Activated CD4-positive, alpha-beta T cell treated with anti-CD3 and anti-CD28 coated beads, Interleukin-2, amount 50 U/mL, for 16 hours (primary cell): ENCODE measurements around the gene ABCD1.

Source experiments
- DNase-seq: peaks from one replicate; pipeline ENCODE4 v3.0.0-alpha.2; 2020

ABCD1 gene

DNA sequence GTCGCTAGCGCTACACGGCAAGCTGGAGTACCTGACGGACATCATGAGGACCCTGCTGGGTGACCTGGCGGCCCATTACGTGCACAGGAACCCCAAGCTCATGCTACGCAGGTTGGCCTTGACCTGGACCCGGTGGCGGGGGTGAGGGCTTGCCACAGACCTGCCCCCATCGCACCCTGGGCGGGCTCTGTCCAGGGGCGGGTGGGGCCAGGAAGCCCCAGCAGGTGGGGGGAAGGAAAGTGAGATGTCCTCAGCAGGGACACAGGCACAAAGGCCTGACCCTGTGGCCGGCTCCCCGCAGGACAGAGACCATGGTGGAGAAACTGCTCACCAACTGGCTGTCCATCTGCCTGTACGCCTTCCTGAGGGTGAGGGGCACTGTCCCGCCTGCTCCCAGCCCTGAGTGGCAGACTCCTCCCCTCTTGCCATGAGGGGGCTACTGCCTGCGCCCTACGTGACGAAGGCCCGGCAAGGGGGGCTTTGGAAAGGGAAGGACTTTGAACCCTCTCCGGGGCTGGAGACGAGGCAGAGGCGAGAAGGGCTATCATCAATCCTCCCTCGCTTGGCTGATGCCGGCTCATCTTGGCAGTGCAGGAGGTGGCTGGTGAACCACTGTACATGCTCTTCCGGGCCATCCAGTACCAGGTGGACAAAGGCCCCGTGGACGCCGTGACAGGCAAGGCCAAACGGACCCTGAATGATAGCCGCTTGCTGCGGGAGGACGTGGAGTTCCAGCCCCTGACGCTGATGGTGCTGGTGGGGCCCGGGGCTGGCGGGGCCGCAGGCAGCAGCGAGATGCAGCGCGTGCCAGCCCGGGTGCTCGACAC lies 50.9 kb downstream of the ABCD1 start:
- DNase-seq: no peak

- DNase-seq: no peak
These were observed 51.5 kb downstream of the ABCD1 start for GRCh38 chrX:153776120-153776599.

DNA sequence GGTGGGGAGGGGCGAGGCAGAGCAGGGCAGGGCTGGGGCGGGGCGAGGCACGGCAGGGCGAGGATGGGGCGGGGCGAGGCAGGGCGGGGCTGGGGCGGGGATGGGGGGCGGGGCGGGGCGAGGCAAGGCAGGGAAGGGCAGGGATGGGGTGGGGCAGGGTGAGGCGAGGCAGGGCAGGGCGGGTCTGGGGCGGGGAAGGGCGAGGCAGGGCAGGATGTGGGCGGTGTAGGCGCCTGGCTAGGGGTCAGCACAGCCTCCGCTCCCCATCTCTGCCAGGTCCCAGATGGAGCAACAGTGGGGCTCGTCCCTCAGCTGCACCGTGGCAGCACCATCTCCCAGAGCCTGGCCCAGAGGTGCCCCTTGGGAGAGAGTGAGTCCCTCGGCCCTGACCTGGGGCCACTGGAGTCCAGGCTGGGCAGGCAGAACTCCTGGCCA lies 52.0 kb downstream of the ABCD1 start:
- DNase-seq: no peak

DNA sequence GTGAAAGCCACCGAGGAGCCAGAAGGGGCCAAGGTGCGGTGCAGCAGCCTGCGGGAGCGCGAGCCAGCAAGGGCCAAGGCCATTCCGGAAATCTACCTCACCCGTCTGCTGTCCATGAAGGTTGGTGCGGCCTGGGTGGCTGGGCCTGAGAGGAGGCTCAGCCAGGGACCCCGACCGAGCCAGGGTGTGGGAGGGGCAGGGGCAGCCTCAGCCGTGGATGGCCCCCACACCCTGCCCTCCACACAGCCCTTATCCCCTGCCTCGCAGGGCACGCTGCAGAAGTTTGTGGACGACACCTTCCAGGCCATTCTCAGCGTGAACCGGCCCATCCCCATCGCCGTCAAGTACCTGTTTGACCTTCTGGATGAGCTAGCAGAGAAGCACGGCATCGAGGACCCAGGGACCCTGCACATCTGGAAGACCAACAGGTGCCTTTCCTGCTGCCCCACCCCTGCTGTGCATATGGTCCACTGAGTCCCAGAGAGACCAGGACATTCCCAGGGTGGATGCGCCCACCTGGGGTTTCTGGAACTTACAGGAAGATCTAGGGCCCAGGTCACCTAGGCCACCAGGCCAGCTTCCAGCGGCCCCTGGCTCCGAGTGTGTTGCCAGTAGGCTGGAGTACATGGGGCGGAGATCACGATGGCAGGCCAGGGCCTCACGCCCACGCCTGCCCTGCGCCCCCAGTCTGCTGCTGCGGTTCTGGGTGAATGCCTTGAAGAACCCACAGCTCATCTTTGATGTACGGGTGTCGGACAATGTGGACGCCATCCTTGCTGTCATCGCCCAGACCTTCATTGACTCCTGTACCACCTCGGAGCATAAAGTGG lies 52.8 kb downstream of the ABCD1 start:
- no peak for DNase-seq

- DNase-seq: no peak
These were observed 53.5 kb downstream of the ABCD1 start for GRCh38 chrX:153778181-153778580.

DNA sequence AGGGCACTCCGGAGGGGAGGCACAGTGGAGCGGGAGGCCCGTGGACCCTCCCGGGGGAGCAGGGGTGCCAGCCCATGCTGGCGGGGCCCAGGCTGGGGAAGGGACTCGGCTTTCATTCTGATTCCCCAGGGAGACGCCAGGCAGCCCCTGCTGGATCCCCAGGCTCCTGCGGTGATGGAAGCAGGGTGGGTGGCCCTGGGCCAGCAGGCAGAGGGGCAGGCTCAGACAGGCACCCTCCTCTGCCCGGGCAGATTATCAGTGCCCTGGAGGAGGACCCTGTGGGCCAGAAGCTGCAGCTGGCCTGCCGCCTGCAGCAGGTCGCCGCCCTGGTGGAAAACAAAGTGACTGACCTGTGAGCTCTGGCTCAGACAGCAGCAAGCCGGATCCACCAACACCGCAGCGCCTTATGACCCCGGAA lies 54.0 kb downstream of the ABCD1 start:
- DNase-seq: peak; percentile 24

GRCh38 chrX:153779891-153780677 lies 55.4 kb downstream of the ABCD1 start:
- no peak for DNase-seq

GRCh38 chrX:153780678-153781427 lies 56.2 kb downstream of the ABCD1 start, which contains the start of gene SRPK3:
Gene SRPK3, plus strand, starts transcription at chrX:153781041. Its CDS starts 46 bp downstream, at chrX:153781087.
- no peak for DNase-seq

DNA sequence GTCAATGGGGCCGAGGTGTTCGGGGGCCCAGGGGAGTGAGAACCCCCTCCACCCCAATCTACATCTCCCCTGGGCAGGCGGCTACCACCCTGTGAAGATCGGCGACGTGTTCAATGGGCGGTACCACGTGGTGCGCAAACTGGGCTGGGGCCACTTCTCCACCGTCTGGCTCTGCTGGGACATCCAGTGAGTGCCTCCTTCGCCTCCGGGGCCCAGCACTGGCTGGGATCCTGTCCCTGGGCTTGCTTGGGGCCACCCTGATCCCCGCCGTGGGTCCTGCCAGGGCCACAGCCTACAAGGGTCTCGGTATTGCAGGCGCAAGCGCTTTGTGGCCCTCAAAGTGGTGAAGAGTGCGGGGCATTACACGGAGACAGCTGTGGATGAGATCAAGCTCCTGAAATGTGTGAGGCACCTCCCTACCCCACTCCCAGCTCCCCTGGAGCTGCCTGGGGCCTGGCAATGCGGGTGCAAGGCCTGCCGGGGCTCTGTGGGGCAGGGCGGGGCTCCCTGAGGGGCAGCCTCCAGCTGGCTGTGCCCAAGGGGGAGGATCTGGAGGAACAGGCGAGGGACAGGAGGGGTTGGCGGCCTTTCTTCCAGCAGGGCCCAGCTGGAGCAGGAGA lies 56.9 kb downstream of the ABCD1 start:
- no peak for DNase-seq

GRCh38 chrX:153782313-153782712 lies 57.7 kb downstream of the ABCD1 start:
- DNase-seq: no peak

DNA sequence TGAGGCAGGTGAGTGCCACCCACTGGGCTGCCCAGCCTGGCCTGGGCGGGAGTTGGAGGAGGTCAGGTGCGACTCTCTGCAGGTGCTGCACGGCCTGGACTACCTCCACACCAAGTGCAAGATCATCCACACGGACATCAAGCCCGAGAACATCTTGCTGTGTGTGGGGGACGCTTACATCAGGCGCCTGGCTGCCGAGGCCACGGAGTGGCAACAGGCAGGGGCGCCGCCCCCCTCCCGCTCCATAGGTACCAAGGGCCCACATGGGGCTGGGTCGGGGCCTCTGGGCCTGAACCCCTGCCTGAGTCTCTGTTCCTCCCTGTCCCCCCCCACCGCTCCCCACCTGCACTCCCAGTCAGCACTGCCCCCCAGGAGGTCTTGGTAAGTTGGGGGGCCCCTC lies 58.2 kb downstream of the ABCD1 start:
- DNase-seq: no peak

DNA sequence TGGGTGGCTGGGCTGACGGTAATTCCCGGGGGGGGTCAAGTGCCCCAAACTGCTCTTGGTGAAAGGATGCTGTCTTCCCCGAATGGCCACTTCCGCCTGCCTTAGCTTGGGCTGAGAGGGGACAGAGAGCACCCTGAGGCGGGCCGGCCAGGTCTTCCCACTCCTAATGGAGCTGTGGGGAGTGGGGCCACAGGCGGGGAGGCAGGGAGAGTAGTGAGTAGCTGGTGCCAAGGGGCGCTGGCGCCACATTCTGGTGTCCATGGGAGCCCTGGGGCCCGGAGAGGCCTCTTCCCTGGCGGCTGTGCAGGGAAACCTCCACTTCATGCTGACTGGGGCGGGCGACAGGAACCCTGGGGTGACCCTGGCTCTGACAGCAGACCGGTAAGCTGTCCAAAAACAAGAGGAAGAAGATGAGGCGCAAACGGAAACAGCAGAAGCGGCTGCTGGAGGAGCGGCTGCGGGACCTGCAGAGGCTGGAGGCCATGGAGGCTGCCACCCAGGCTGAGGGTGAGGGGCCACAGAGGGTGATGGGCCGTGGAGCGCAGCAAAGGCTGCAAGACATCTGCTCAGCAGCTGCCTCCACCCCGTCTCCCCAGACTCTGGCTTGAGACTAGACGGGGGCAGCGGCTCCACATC lies 58.8 kb downstream of the ABCD1 start:
- no peak for DNase-seq

GRCh38 chrX:153784325-153784967 lies 59.8 kb downstream of the ABCD1 start:
- DNase-seq: no peak

- no peak for DNase-seq
These were observed 62.0 kb downstream of the ABCD1 start for GRCh38 chrX:153786669-153787068.

GRCh38 chrX:153789654-153790053 lies 65.0 kb downstream of the ABCD1 start:
- no peak for DNase-seq

- no peak for DNase-seq
These were observed 66.6 kb downstream of the ABCD1 start for GRCh38 chrX:153791104-153791852.

DNA sequence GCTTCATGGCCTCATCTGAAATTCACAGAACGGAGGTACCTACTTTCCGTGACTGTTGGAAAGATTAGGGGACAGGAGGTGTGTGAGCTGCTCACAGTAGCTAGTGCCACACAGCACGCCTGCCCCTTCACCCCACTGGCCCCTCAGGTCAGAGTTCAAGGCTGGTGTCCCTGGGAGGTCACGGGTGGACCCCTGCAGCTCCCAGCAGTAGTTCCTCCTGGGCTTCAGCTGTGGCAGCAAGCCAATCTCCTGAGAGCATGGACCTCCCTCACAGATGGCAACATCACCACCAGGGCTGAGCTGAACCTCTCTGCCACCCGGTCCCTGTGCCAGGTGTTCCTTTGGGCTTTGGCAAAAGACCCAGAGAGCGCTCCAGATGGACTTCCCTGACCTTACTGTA lies 67.7 kb downstream of the ABCD1 start:
- no peak for DNase-seq

DNA sequence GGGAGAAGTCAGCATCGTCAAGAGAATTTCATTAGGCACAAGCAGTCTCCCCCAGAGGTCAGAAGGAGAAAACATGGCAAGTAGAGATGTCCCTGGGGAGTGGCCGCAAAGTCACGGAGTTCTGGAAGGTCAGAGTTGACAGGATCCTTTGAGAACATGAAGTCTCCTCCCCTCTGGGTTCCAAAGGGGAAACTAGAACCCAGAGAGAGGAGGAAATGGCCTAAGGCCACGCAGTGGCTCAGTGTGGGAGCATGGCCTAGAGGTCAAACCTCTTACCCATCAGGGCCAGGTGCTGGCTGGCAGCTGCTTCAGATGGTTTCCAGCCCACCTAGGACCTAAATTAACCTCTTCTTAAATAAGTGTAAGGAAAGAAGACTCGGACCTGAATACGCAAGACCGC lies 68.6 kb downstream of the ABCD1 start:
- no peak for DNase-seq
